DOHH2 (cell line): ENCODE measurements around the gene SERPINA9.

Experiments used
- H3F3A ChIP-seq: fragments of 200-600 bp; sonication (generic), shearing (Covaris generic); 2 replicates; pipeline ENCODE4 v1.6.0; 2016; ENCODE audit warnings: antibody characterized with exemption, mild to moderate bottlenecking; ENCODE audit not compliant: control insufficient read depth, insufficient read depth
- H3K27ac ChIP-seq: fragments of 200-600 bp; sonication (generic); 2 replicates; pipeline ENCODE4 v1.5.1; 2014; ENCODE audit warnings: low read depth, mild to moderate bottlenecking, low read length, moderate library complexity
- H3K27me3 ChIP-seq: fragments of 200-600 bp; sonication (generic); 2 replicates; pipeline ENCODE4 v1.6.1; 2014; ENCODE audit warnings: mild to moderate bottlenecking, low read length, mixed read lengths; ENCODE audit not compliant: control insufficient read depth
- H3K36me3 ChIP-seq: fragments of 200-600 bp; sonication (generic); 2 replicates; pipeline ENCODE4 v1.6.1; 2014; ENCODE audit warnings: mild to moderate bottlenecking, low read length, moderate library complexity, mixed read lengths; ENCODE audit not compliant: control insufficient read depth
- H3K4me1 ChIP-seq: fragments of 200-600 bp; sonication (generic); 2 replicates; pipeline ENCODE4 v1.6.1; 2014; ENCODE audit warnings: mild to moderate bottlenecking, low read length, mixed read lengths; ENCODE audit not compliant: control insufficient read depth
- H3K4me2 ChIP-seq: fragments of 200-600 bp; sonication (generic); 2 replicates; pipeline ENCODE4 v1.6.0; 2014; ENCODE audit warnings: mild to moderate bottlenecking, low read length, moderate library complexity
- H3K4me3 ChIP-seq: fragments of 200-600 bp; sonication (generic); 2 replicates; pipeline ENCODE4 v1.5.1; 2014; ENCODE audit warnings: mild to moderate bottlenecking, low read length, mixed read lengths
- H3K79me2 ChIP-seq: fragments of 200-600 bp; sonication (generic); 2 replicates; pipeline ENCODE4 v1.6.1; 2014; ENCODE audit warnings: mild to moderate bottlenecking, low read length, mixed read lengths; ENCODE audit not compliant: control insufficient read depth
- H3K9me2 ChIP-seq: fragments of 200-600 bp; sonication (generic); replicated peaks from 2 replicates; pipeline ENCODE4 v1.6.1; 2014; ENCODE audit warnings: mild to moderate bottlenecking, low read length, mixed read lengths; ENCODE audit not compliant: control insufficient read depth
- H3K9me3 ChIP-seq: fragments of 200-600 bp; sonication (generic); 2 replicates; pipeline ENCODE4 v1.6.1; 2014; ENCODE audit warnings: antibody characterized with exemption, low read length, mixed read lengths; ENCODE audit not compliant: control insufficient read depth, insufficient read depth
- H4K20me1 ChIP-seq: fragments of 200-600 bp; sonication (generic); 2 replicates; pipeline ENCODE4 v1.6.0; 2014; ENCODE audit warnings: low read depth, mild to moderate bottlenecking, antibody characterized with exemption, low read length, moderate library complexity; ENCODE audit not compliant: control insufficient read depth, insufficient read depth
- CTCF ChIP-seq: fragments of 200-600 bp; sonication (generic); IDR thresholded peaks from one replicate; pipeline ENCODE4 v1.5.1; 2014; ENCODE audit warnings: antibody characterized with exemption, mild to moderate bottlenecking, low read depth, low read length; ENCODE audit not compliant: poor library complexity, severe bottlenecking
- EZH2phosphoT487 ChIP-seq: fragments of 200-600 bp; sonication (generic); IDR thresholded peaks from 2 replicates; pipeline ENCODE4 v1.6.1; 2017; ENCODE audit warnings: borderline replicate concordance, mild to moderate bottlenecking, antibody characterized with exemption, low read length, moderate library complexity, mixed read lengths

The SERPINA9 gene

GRCh38 chr14:94481468-94482131 lies 5.6 kb upstream of the SERPINA9 start:
- Histone ChIP-seq H3F3A (peaks cover 37% of the 10 kb centered on the region), H3K4me1 (peaks cover 100% of the 10 kb centered on the region), H4K20me1 (no peaks in the 10 kb centered on the region), H3K27ac (peak overlapping the region; percentile 79), H3K9me2 (no peaks in the 10 kb centered on the region), H3K4me2 (peak overlapping the region; percentile 39), H3K27me3 (no peaks in the 10 kb centered on the region), H3K79me2 (0 out of 2 replicates have a peak, but pooled peaks cover 2% of the 10 kb centered on the region), H3K9me3 (peaks cover 16% of the 10 kb centered on the region), H3K36me3 (peaks cover 13% of the 10 kb centered on the region), H3K4me3 (peak overlapping the region; percentile 4; the same call in 1 of the 2 replicates)
- no peak for TF ChIP-seq EZH2phosphoT487
- no peak for TF ChIP-seq CTCF

- Histone ChIP-seq H3K4me3 (no peak overlapping the region), H3K4me1 (peaks cover 98% of the 10 kb centered on the region), H3K79me2 (peaks cover 5% of the 10 kb centered on the region), H3K27me3 (no peaks in the 10 kb centered on the region), H3K9me2 (no peaks in the 10 kb centered on the region), H4K20me1 (no peaks in the 10 kb centered on the region), H3K4me2 (peak overlapping the region; percentile 39; the same call in 1 of the 2 replicates), H3K27ac (0 out of 2 replicates have a peak overlapping the region, but pooled peaks have one; percentile 79), H3K36me3 (peaks cover 14% of the 10 kb centered on the region), H3F3A (peaks cover 42% of the 10 kb centered on the region), H3K9me3 (peaks cover 16% of the 10 kb centered on the region)
- TF ChIP-seq EZH2phosphoT487 = no peak
- no peak for TF ChIP-seq CTCF
Observed at GRCh38 chr14:94480809-94481208, 4.8 kb upstream of the SERPINA9 start.

- H3K27ac ChIP-seq = peak overlapping the region; percentile 98
- peak overlapping the region; percentile 19; the same call in 1 of the 2 replicates for H3K4me3 ChIP-seq
- TF ChIP-seq EZH2phosphoT487 = no peak
- no peak for TF ChIP-seq CTCF
- H3F3A ChIP-seq = peaks cover 32% of the 10 kb centered on the region
- H3K4me1 ChIP-seq = peaks cover 95% of the 10 kb centered on the region
- H3K9me2 ChIP-seq = no peaks in the 10 kb centered on the region
- H3K9me3 ChIP-seq = peaks cover 16% of the 10 kb centered on the region
- no peaks in the 10 kb centered on the region for H4K20me1 ChIP-seq
- peak overlapping the region; percentile 98; the same call in 1 of the 2 replicates for H3K4me2 ChIP-seq
- H3K79me2 ChIP-seq = peaks cover 29% of the 10 kb centered on the region
- H3K36me3 ChIP-seq = peaks cover 38% of the 10 kb centered on the region
- no peaks in the 10 kb centered on the region for H3K27me3 ChIP-seq
Observed at GRCh38 chr14:94478420-94478819, 2.4 kb upstream of the SERPINA9 start.
